ENCODE results near the gene PLXNB2.
"Not testable (repeated sequence)": the region's sequence is repeated elsewhere in the genome, so short reads cannot be mapped to it uniquely, and the experiment has no call there.

Gene PLXNB2

GRCh38 chr22:50306753-50307749 is at the start of gene PLXNB2:
TSS of gene PLXNB2 (minus strand) at chr22:50307646. CDS start at chr22:50290584, 17,062 bp downstream.
- no peak for DNase-seq

GRCh38 chr22:50357222-50357621 is 49.8 kb upstream of the PLXNB2 start:
- no peak for DNase-seq

- no peak for DNase-seq
Measured at GRCh38 chr22:50356186-50356585, 48.7 kb upstream of the PLXNB2 start.

DNA sequence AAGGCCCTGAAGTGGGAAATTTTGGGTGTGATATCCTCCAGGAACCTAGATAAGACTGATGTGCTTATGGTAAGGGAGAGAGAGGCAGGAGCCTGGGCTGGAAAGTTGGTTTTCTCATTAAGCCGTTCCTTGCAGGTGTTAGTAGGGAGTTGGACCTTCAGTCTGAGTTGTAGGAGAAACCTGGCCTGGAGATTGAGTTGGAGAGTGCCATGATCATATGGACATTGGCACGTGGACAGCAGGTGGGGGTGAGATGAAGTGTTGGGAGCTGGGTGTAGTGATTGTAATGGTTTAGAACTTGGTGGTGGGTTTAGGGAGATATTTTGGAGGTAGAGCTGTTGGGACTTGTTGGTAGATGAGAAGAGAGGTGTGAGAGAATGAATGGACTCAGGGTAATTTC is 40.6 kb upstream of the PLXNB2 start:
- no peak for DNase-seq

- no peak for DNase-seq
Measured at GRCh38 chr22:50347157-50347556, 39.7 kb upstream of the PLXNB2 start.

DNA sequence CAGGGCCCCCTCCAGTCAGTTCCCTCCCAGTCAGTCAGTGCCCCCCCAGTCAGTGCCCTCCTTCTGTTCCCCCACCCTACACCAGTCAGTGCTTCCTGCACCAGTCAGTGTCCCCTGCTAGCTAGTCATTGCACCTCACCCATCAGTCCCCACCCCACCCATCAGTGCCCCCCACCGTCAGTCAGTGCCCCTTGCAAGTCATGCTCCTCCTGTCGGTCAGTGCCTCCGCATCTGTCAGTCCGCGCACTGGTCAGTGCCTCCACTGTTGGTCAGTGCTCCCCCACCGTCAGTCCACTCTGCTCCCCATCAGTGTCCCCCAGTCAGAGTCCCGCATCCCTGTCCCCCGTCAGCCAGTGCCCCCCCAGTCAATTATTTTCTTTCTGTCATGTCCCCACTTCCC is 39.0 kb upstream of the PLXNB2 start:
- no peak for DNase-seq

DNA sequence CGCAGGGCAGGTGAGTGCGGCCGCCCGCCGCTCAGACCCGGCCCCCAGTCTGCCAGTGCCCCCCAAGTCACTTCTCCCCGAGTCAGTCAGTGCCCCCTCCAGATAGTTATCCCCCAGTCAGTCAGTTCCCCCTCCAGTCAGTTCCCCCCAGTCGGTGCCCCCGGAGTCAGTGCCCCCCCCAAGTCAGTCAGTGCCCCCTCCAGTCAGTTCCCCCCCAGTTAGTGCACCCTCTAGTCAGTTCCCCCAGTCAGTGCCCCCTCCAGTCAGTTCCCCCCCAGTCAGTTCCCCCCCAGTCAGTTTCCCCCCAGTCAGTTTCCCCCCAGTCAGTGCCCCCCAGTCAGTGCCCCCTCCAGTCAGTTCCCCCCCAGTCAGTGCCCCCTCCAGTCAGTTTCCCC is 36.1 kb upstream of the PLXNB2 start:
- DNase-seq = no peak

DNA sequence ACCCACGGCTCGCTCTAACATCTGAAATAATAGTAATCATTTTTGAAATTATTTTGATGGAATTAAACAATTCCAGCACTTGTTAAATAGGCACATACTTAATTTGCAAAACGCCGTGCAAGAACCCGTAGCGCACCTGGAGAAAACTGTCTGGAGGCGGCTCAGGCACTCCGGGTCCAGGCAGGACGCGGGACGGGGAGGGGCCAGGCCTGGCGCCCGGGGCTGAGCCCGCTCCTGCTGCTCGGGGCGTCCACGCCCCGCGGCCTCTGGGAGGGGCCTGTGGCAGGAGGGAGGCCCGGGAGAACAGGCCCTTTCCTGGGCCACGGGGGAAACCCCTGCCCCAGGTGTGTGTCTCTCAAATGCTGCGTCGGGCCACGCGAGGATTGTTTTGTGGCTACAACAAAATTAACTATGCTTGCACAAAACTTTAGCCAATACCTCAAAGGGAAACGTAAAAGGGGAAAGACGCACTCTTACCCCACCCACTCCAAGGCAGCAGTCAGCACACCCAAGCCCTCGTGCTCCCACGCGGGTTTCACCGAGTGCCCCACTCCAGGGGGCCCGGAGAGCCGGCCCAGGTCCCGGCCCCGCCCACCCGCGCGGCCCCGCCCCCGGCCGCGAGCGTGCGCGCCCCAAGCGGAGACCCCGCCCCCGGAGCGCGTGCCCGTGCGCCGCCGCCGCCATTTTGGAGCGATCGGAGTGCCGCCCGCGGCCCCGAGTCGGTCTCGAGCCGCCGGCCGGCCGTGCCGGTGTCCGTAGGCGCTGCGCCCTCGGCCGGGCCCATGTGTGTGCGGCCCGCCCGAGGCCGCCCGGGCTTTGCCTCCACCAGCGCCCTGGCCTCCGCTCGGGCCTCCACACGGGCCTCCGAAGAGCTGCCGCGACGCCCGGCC is 35.5 kb upstream of the PLXNB2 start, which contains the start of gene PPP6R2:
Gene PPP6R2, plus strand, starts transcription at position 677 of the 890 bp plus-strand sequence. CDS start 50,582 bp downstream, outside the sequence.
- peak; percentile 85 for DNase-seq

GRCh38 chr22:50341977-50342650 is 34.7 kb upstream of the PLXNB2 start:
- peak; percentile 89 for DNase-seq

DNA sequence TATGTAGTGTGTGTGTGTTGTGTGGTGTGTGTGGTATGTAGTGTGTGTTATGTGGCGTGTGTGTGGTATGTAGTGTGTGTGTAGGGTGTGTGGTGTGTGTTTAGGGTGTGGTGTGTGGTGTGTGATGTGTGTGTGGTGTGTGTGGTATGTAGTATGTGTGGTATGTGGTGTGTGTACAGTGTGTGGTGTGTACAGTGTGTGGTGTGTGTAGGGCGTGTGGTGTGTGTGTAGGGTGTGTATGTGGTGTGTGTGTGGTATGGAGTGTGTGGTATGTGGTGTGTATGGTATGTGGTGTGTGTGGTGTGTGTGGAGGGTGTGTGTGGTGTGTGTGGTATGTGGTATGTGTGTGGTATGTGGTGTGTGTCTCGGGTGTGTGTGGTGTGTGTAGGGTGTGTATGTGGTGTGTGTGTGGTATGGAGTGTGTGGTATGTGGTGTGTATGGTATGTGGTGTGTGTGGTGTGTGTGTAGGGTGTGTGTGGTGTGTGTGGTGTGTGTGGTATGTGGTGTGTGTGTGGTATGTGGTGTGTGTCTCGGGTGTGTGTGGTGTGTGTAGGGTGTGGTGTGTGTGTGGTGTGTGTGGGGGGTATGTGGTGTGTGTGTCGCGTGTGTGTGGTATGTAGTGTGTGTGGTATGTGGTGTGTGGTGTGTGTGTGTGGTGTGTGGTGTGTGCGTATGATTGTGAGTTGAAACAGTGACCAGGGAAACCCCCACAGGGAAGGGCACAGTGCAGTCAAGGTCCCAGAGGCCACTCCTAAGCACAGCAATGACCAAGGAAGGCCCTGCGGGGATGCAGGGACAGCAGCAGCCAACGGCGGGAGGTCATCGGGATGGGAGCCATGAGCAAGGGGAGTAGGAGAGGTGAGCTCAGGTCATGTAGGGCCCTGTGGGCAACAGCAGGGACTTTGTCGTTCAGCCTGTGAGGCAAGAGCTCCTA is 32.8 kb upstream of the PLXNB2 start:
- DNase-seq = no peak

GRCh38 chr22:50338860-50339462 is 31.5 kb upstream of the PLXNB2 start:
- no peak for DNase-seq

DNA sequence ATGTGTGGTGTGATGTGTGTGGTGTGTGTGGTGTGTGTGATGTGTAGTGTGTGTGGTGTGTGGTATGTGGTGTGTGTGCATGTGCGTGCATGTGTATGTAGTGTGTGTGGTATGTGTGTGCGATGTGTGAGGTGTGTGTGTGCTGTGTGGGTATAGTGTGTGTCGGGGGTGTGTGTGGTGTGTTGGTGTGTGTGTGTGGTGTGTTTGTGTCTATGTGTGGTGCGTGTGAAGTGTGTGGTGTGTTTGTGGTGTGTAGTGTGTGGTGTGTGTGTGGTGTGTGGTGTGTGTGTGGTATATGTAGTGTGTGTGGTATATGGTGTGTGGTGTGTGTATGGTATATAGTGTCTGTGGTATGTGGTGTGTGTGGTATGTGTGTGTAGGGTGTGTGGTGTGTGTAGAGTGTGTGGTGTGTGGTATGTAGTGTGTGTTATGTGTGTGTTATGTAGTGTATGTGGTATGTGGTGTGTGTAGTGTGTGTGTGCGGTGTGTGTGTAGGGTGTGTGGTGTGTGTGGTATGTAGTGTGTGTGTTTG is 30.7 kb upstream of the PLXNB2 start:
- no peak for DNase-seq

- no peak for DNase-seq
Measured at GRCh38 chr22:50337262-50338041, 30.0 kb upstream of the PLXNB2 start.

DNA sequence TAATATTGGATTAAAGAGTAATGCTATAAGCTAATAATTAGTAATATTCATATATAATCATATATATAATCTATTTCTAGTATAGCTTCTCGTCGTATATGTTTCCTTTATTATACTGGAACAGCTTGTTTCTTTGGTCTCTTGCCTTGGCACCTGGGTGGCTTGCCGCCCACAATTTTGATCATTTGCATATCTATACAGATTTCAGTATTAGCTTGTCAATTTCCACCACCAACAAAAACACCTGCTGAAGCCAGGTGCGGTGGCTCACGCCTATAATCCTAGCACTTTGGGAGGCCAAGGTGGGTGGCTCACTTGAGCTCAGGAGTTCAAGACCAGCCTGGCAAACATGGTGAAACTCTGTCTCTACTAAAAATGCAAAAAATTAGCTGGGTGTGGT is 27.0 kb upstream of the PLXNB2 start:
- not testable (repeated sequence) for DNase-seq

DNA sequence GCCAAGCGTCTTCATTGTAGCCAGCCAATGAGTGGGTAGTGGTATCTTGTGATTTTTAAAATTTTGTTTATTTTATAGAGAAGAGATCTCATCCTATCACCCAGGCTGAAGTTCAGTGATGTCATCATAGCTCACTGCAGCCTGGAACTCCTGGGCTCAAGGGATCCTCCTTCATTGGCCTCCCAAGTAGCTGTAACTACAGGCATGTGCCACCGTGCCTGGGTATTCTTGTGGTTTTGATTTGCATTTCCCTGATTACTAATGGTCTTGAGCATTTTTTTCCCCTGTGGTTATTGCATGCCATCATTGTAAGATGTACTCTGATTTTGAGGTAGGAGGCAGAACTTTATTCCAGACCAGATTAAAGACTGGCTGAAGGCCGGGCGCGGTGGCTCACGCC is 21.8 kb upstream of the PLXNB2 start:
- DNase-seq = no peak

DNA sequence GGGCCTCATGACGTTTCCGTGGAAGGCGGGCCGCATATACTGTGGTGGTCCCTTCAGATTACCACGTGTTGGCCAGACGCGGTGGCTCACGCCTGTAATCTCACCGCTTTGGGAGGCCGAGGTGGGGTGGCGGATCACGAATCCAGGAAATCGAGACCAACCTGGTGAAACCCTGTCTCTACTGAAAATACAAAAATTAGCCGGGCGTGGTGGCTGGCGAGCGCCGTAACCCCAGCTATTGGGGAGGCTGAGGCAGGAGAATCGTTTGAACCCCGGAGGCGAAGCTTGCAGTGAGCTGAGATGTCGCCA is 20.2 kb upstream of the PLXNB2 start:
- DNase-seq = no peak

DNA sequence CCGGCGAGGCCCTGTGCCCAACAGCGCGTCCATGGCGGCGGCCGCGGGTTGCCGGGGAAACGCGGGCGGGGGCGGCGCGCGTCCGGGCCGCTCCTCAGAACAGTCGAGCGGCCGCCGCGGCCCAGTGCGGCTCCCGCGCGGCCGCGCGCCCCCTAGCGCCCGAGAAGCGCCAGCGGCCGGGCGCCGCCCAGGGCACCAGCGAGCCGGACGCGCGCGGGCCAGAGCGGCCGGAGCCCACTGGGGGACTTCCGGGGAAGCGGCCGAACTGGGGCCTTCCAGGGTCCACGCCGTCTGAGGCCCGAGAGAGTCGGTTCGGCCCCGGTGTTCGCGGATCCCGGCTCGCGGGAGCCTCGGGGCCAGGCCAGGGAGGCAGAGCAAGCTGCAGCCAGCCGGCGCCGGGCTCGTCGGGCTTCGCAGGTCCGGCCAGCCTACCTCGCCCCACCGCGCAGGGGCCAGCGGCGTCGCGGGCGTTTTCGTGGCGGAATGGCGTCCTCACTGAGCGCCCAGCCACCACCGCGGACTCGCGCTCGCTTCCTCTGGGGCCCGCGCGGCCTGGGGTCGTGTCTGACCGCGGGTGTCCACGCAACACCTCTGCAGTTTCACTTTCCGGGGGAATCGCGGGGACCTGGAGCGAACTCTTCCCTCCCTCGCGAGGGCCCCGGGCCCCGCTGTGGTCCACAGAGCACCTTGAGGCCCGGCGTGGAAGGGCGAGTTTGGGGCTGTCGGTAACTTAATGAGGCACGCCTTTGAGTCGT is 19.7 kb upstream of the PLXNB2 start, which contains the start of gene DENND6B:
Gene DENND6B, minus strand, starts transcription at position 57 of the 755 bp plus-strand sequence. Its CDS starts 24 bp downstream, at position 33.
- DNase-seq = peak; percentile 56

DNA sequence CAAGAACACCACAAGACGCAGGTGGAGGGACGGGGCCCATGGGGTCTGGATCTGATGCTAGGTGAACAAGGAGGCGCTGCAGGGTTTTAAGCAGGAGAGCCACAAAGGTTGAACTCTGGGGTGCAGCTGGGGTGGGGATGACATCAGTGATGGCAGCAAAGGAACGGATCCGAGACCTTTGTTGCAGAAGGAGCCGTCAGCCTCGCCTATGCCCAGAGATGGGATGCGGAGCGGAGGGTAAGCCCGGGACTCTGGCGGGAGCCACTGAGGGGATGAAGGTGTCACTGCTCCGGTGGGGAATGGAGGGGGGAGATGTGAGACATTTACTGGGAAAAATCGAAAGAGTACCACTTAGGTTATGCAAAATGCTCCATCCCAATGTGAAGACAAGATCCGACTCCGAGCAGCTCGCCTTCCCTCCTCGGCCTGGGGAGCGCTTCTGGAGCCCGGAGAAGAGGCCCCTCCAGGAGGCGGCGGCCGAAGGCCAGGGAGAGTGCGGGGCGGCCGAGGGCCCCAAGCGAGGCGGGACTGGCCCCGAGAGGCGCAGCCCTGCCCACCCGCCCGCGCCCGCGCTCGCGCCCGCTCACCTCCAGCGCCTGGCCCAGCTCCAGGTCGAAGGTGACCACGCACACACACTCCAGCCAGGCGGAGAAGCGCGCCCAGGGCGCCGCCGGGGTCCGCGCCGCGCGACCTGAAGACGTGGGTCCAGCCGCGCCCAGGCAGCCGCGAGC is 18.9 kb upstream of the PLXNB2 start:
- no peak for DNase-seq
